ENCODE measurements around the gene TNFRSF25. TPM values are rescaled to one million over a fixed set of nuclear protein-coding genes. Genes with fewer than 3 reads are reported as not detected.

TNFRSF25 gene
- total RNA-seq, 4 donors from 2014 or later = 2.1 to 11.5 (median 5.7) TPM

DNA sequence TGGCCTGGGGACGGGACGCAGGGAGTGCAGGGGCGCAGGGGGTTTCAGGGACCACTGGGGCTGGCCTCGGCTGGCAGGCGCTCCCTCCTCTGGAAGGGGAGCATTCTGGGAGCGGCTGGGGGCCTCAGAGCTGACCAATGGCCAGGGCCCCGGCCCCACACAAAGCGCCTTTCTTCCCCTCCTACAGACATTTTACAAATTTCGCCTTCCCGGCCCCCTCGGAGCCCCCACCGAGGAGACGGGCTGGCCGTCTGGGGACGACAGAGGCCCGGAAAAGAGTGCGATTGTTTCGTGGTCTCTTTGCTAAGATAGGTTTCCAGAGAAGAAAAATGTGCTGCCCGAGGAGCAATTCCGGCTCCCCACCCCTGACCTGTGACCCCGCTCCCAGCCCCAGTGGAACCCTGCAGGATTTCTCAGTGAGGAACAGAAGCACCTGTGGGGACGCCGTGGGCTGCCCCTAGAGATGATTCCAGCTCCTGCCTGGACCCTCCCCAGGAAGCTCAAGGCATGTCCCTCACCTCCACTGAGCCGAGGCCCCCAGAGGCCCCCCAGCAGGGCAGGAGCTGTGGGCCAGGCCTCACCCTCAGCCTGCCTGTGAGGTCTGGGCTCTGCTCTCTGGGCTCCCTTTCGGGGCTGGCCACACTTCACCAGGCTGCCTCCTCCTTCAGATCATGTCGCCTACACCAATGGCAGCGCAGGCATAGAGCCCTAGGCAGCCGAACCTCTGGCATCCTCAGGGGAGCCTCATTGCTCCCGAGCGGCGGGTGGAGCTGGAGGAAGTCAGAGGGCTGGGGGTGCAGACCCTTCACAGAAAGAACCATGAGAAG is 40.5 kb upstream of the TNFRSF25 start:
- TF ChIP-seq, protein P1, sequence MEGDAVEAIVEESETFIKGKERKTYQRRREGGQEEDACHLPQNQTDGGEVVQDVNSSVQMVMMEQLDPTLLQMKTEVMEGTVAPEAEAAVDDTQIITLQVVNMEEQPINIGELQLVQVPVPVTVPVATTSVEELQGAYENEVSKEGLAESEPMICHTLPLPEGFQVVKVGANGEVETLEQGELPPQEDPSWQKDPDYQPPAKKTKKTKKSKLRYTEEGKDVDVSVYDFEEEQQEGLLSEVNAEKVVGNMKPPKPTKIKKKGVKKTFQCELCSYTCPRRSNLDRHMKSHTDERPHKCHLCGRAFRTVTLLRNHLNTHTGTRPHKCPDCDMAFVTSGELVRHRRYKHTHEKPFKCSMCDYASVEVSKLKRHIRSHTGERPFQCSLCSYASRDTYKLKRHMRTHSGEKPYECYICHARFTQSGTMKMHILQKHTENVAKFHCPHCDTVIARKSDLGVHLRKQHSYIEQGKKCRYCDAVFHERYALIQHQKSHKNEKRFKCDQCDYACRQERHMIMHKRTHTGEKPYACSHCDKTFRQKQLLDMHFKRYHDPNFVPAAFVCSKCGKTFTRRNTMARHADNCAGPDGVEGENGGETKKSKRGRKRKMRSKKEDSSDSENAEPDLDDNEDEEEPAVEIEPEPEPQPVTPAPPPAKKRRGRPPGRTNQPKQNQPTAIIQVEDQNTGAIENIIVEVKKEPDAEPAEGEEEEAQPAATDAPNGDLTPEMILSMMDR (IDR thresholded peaks at IDR 0.05; ENCODE audit: low read depth) = no peak

DNA sequence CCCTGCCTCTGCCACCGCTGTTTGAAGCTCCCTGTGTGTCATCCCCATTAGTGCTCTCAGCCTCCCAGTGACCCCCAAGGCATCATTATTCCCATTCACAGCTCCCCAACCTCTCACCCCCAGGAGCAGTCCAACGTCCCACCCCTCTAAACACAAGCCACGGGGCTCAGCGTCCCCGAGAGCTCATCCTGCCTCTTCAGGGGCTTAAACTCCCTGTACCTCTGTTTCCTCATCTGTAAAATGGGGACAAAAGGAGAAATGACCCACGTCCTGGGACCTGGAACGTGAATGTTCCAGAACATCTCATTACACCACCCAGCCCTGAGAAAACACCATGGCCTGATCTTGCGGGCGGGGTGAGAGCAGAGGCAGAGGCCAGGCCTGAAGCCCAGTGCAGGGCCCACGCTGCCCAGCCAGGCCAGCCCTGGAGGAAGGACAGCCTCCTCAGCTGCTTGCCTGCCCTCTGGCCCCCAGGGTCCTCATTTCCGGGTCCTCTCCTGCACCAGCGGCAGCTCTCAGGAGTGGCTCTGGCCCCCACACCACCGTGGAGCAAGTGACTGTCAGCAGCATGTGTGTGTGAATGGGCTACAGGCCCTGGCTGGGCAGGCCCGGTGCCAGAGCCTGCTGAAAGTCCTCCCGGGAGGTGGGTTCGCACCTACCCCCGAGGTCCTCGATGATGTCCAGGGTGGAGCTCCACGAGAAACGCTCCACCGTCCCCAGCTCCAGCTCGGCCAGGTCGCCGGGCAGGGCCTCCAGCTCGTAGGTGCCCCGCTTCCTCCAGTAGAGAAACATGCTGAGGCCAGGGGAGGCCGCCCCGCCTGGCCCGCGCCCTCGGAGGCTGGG is 39.6 kb upstream of the TNFRSF25 start:
- TF ChIP-seq, protein P1 (IDR thresholded peaks at IDR 0.05; ENCODE audit: low read depth) = no peak

DNA sequence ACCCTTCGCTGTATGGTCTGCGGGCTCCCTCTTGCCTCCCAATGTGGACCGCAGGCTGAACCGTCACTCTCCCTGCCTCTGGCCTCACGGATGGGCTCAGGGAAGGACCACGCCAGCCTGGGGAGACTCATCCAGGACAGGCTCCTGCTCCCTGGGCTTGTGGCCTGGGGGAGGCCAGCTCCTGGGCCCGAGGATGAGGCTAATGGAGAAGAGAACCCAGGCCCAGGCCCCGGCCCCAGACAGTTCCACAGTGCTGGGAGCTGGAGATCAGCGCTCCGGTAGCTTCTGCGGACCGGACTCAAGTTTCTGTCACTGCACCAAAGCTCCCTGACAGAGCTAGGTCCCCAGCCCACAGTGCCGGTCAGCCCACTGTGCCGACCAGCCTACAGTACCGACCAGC is 38.9 kb upstream of the TNFRSF25 start:
- TF ChIP-seq, protein P1 (IDR thresholded peaks at IDR 0.05; ENCODE audit: low read depth) = no peak

DNA sequence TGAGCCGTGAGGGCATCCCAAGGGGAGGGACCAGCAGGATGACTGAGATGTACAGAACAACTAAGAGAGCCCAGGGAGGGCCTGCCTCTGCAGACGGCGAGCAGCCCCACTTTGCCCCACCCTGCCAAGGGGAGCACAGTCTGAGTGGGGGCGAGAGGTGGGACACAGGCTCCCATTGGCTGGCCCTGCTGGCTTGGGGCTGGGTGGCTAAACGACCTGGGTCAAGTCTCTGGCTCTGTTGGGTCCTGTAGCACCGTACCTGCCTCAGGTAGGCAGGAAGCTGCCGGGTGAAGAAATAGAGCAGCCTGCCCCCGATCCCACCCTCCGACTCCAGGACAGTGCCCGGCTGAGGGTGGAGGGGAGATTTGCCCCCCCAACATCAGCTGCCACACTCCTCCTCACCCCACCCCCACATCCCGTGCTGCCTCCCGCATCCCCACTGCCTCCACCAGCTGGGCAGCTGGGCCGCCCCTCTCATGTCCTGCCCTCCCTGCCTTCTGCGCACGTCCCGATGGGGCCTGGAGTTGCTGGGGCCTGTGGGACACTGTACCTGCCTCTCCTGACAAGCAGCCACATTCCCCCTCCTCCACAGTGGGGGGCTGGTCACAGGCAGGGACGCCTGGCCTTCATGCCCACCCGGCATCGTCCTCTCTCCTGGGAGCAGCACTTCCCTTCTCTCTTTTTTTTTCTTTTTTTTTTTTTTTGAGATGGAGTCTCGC is 38.1 kb upstream of the TNFRSF25 start:
- TF ChIP-seq, protein P1 (IDR thresholded peaks at IDR 0.05; ENCODE audit: low read depth) = no peak

DNA sequence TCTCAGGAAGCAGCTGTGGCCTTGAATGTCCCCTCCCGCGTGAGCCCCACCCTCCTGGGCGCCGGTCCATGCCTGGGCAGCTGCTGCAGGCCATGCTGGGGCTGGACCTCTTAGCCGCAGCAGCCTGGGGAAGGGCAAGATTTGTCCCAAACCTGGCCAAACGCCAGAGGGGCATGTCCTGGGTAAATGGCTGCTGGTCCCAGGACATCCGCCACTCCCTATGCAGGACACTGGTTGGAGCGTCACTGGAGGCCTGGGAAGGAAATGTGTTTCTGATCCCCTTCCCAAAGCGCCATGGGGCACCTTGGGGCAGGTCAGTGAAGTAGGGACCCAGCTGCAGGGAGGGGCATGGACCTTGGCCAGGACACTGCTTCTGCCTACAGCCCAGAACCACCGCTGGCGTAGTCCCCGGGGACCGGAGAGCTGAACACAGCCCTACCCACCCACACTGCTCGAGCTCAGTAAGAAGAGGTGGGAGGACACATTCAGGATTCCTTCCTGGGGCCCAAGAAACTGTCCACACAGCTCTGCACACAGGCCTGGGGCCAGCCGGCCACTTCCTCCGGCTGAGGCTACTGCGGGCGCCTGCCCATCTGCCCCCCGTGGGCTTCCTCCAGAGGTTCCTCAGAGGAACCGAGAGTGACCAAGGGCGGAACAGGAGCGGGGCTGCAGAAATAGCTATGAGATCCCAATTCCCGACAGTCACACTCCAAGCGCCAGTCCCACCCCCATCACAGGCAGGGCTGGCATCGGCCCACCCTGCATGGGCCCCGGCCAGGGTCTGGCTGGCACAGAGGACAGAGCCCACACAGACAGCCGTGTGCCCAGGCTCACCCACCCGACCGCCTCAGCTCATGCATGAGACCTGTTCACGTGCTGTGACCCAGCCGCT is 36.3 kb upstream of the TNFRSF25 start:
- TF ChIP-seq, protein P1 (IDR thresholded peaks at IDR 0.05; ENCODE audit: low read depth) = no peak

DNA sequence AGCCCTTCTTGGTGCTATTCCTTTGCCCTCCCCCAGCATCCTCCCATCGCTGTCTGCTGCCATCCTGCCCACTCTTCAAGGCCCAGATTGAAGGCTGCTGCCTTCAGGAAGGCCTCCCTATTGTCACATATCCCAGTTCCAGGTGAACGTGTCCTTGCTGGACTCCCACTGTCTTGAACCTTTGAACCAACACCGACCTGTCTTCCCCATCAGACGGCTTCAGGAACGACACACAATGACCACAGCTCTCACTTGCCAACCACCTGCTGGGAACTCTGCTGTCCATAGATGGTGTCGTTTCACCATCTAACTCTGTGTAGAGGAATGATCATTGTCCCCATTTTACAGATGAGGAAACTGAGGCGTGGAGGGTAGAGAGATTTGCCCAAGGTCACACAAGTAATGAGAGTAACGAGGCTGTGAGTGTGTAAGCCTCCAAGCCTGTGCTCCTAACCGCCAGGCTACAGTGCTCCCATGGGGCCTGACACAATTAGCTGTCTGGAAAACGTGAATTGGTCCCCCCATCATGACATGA is 35.4 kb upstream of the TNFRSF25 start:
- TF ChIP-seq, protein P1 (IDR thresholded peaks at IDR 0.05; ENCODE audit: low read depth) = no peak
